ENCODE data around the gene SMYD2.

SMYD2 gene

GRCh38 chr1:214361636-214362035, 80.7 kb downstream of the SMYD2 start:
- no peak for DNase-seq (ENCODE audit: low read depth)

- DNase-seq (ENCODE audit: low read depth), result peak; percentile 66
These were observed 81.4 kb downstream of the SMYD2 start for GRCh38 chr1:214362188-214362882.

DNA sequence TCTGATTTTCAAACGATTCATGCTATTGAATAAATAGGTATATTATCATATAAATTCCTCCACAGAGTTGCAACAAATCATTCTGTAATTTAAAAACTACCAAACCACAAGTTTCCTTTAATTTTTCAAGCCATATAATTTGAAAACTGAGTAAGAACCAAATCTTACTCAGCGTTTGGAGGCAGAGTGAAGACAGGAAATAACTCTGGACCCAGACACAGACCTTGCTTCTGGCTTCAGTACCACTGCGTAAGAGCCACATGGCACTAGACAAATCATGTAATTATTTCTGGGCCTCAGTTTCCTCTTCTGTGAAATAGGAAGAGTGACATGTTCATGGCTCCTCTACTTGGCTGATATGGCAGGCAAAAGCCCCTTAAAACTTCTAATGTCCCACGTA, 82.4 kb downstream of the SMYD2 start:
- peak; percentile 26 for DNase-seq (ENCODE audit: low read depth)

DNA sequence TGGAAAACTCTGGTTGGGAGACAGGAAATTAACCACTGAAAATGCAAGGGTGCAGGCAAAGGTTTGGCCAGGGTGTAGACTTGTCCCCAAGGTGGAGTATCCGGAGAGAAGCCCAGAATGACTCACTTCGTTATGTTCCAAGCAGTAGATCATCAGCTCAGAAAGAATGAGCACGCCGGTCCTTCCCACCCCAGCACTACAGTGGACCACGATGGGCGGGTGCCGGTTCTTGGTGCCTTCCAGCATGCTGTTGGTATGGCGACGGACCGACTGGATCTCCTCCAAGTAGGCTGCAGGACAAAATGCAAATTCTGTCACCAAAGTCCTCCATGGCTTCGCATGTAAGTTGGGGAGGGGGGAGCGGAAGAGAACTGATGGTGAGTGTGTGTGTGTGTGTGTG, 83.4 kb downstream of the SMYD2 start:
- no peak for DNase-seq (ENCODE audit: low read depth)

GRCh38 chr1:214364786-214365295, 83.9 kb downstream of the SMYD2 start:
- no peak for DNase-seq (ENCODE audit: low read depth)

DNA sequence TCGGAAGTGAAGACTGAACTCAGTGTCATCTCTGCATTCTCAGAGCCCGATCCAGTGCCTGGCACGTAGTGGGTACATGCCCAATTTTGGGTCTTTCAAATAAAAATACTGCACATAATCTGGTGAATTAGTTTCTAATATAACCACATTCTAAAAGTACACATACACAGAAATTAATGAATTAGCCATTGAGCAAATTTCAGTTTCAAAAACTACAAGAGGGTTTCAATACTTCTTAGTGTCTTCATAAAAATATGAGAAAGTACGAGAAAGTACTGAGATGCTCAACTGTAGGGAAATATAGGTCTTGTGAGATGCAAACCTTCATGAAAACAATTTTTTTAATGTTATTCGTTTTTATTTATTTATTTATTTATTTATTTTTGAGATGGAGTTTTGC, 86.9 kb downstream of the SMYD2 start:
- no peak for DNase-seq (ENCODE audit: low read depth)

GRCh38 chr1:214369364-214369763, 88.4 kb downstream of the SMYD2 start:
- no peak for DNase-seq (ENCODE audit: low read depth)

GRCh38 chr1:214370615-214371014, 89.7 kb downstream of the SMYD2 start:
- DNase-seq (ENCODE audit: low read depth), result no peak

- DNase-seq (ENCODE audit: low read depth), result no peak
These were observed 91.1 kb downstream of the SMYD2 start for GRCh38 chr1:214372092-214372491.

DNA sequence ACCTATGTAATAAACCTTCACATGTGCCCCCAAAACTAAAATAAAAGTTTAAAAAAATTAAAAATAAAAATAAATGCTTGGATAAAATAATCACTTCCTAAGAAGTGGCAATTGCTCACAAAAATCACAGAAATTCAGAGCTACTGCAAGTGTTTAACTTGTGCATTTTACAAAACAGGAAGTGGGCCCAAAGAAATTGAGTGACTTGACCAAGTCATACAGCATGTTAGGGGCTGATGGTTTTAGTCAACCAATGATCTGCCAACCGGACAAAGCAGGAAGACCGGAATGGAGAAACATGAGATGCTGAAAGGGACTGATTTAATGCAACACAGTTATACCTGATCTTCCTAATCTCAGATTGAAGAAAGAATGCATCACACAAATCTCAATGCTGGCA, 96.5 kb downstream of the SMYD2 start:
- DNase-seq (ENCODE audit: low read depth), result no peak

DNA sequence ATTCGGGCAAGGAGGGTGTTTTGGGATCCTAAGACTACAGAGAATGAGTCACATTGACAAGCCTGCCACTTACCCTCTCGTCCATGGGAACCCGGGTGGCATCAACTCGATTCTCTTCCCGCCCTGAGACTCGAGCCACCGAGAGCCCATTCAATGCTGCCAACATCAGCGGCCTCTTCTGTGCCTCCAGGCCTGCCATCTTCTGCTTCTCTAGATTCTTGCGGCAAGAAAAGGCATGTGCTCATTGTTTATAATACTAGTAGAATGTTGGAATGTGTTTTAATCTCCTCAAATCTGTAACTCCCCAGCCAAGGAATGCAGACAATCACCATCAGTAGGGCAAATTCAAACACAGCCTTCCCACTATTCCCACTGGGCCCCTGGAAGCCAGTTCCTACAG, 96.9 kb downstream of the SMYD2 start:
- DNase-seq (ENCODE audit: low read depth), result peak; percentile 78

- no peak for DNase-seq (ENCODE audit: low read depth)
These were observed 97.5 kb downstream of the SMYD2 start for GRCh38 chr1:214378492-214378891.

DNA sequence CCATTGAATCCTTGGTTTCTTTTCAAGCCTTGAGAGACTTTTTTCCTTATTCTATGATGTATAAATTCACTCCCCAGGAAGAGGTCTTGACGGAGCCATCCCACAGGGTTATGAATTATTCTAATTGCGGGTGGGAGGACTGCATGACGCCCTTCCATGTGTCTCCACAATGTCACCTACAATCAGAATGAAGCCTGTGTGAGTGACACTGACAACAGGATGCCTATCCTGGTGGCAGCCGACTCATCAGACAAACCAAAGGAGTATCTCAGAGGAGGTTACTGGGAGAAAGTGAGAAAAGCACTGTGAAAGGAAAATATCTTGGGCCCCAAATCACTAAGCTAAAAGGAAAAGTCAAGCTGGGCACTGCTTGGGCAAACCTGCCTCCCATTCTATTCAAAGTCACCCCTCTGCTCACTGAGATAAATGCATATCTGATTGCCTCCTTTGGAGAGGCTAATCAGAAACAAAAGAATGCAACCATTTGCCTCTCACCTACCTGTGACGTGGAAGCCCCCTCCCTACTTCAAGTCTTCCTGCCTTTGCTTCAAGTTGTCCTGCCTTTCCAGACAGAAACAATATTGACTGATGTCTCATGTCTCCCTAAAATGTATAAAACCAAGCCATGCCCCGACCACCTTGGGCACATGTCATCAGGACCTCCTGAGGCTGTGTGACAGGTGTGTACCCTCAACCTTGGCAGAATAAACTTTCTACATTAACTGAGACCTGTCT, 98.4 kb downstream of the SMYD2 start:
- no peak for DNase-seq (ENCODE audit: low read depth)

DNA sequence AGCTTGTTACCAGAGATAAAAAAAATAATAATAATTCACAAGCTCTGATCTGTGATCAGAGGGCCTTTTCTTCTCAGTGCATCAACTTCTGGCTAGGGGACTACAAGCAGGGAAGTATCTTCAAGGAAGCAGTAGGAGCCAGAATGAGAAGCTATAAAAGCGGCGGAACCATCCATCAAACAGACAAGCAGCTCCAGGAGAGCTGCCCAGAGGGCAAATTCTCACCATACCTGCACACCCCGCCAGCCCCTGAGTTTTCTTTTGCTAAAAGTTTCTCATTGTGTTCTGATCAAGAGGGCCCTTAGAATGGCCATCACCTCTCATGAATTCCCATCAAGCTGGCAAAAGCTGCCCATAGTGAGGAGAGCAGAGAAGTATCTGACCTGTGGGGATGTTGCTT, 99.4 kb downstream of the SMYD2 start:
- DNase-seq (ENCODE audit: low read depth), result no peak

- no peak for DNase-seq (ENCODE audit: low read depth)
These were observed 100.2 kb downstream of the SMYD2 start for GRCh38 chr1:214380986-214381695.

GRCh38 chr1:214383381-214384372, 102.7 kb downstream of the SMYD2 start:
- no peak for DNase-seq (ENCODE audit: low read depth)

GRCh38 chr1:214384373-214385079, 103.6 kb downstream of the SMYD2 start:
- no peak for DNase-seq (ENCODE audit: low read depth)

DNA sequence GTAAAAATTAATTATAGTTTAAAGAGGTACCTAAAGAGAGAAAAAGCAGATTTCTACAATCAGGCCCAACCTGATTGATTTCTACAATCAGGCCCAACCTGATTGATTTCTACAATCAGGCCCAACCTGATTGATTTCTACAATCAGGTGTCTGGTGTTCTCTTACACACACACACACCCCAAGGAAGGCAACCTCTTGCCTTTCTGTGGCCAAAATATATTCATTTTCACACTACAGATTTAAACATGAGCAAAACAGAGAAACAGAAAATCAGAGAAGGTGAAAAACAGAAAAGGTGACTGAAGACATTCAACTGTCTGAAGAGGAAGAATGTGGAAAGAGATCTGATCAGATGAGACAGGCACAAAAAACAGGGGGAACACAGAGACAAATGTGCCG, 104.5 kb downstream of the SMYD2 start:
- DNase-seq (ENCODE audit: low read depth), result no peak

DNA sequence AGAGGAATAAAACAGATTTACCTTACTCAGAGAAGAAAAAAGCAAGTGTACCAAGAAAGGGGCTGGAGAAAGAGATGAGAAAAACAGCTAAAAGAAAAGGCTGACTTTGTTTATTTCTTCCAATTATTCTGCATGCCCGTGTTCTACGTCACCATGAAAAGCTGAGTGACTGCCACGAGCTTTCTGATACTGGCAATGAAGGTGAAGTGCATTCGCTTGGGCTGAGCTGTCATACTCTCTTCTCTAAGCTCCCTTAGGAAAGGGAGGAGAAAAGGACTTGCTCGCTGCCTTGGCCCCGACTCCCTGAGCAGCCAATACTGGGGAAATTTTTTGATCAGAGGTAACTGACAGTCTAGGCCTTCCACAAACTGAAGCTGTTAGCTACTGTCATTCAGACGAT, 105.4 kb downstream of the SMYD2 start:
- no peak for DNase-seq (ENCODE audit: low read depth)

Measured in iris pigment epithelial cell (primary cell).